NCI-H526 treated with DMSO at 0.1 percent for 48 hours (cell line): ENCODE data around the gene MYO16.
A peak's percentile ranks its signal among the peaks of the same experiment; 100 is the strongest.

Experiments used
- DNase-seq: peaks from one replicate; lab custom pipeline; 2025; lab: John Stamatoyannopoulos, UW

MYO16 gene

DNA sequence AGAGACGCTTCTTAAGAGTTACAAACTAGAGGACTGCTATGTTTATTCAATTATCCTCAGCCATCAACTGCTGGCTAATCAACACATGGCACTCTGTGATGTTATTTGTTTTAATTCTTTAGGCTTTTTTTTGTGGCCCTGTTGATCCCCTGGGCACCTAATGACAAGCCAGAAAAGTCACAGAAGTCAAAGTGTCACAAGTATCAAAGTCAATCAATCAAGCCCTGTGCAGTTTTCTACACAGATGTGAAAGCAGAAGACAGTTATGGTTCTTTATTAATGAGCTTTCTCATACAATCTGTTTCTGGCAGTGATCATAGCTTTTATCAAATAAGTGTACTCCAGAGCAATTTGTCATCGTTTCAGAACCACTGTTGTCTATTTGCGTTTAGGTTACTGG, 34.3 kb downstream of the MYO16 start:
- no peak for DNase-seq

DNA sequence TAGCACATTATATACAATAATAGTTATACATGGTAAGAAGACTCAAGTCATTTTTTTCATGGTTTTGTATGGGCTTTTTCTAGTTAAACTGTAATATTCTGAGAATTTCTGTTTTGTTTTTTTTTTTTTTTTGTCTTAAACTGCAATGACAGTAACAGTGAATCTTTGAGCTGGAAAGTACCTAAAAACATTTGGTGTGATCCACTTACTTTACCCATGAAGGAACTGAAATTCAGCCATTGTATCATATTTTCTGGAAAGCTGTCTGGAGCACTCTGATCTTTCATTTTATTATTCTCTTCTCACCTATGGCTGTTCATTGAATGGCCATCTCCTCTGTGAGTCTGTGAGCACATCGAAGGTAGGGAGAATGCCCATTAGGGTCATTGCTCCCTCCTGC, 37.8 kb downstream of the MYO16 start:
- no peak for DNase-seq

- DNase-seq, result no peak
Observed at GRCh38 chr13:108669381-108669780, 40.0 kb downstream of the MYO16 start.

- no peak for DNase-seq
Observed at GRCh38 chr13:108674346-108674745, 44.9 kb downstream of the MYO16 start.

DNA sequence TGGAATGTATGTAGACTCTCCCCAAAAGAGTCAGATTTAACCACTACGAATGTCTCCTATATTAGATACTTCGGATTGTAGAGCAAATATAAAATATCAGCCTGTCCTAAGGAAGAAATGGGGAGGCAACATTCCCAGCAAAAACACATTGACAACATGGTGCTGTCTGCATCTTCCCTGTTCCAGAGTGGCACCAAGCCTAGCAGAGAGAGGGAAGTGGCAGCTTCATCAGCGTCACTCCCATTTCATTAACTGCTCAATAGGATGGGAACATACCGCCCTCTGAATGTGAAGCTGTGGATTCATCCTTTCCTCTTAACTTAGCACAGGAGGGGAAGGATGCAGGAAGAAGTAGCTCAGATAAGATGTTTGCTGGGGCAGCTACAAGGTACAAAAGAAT, 45.4 kb downstream of the MYO16 start:
- DNase-seq, result no peak

DNA sequence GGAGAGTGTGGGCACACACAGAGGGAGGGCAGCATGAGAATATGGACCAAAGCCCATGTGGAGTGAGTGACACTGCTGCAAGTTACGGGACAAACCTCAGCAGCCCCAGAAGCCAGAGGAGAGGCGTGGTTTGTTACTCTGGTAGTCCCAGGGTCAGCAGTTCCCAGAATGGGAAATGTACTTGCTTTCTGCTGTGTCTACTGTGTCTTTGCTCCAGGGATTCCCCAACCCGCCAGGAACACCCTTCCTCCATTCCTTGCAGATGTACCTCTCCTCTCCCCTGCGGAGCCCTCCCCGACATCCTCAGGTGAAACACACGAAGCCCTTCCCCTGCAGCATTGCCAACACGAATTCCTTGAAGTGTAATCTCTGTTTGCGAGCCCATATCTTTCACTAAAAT, 47.2 kb downstream of the MYO16 start:
- no peak for DNase-seq

DNA sequence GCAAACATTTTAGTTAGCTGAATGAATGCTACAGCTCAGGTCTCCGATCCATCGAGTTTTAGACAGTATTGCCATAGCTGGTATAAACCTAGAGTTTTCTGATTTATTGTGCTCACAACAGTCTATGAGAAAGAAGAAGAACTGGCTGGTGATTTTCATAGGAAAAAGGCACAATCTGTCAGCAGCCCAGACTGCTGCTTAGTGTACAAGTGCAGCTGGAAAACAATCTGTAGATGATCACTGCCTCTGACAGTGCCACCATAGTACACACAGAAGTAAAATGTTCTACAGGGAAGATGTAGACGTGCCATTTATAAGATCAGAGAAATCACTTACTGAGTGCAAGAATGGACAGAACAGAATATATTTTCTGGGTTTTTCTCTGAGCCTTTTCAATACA, 48.4 kb downstream of the MYO16 start:
- DNase-seq, result no peak

DNA sequence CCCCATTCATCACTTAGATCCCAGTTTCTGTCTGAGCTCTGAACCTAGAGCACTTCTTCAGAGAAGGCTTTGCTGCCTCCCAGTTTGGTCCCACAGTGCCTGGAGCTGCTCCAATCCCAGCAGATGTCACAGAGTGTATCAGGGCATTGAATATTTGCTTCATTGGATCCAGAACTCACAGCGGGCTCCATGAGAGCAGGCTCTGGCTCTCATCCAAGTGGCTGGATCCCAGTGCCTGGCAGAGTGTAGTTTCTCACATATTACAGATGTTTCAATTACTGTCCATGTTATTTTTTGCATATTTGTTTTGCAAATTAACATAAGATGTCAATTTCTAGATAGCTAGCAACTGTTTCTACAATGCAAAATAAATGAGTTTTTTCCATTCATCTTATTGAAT, 50.6 kb downstream of the MYO16 start:
- DNase-seq, result no peak

DNA sequence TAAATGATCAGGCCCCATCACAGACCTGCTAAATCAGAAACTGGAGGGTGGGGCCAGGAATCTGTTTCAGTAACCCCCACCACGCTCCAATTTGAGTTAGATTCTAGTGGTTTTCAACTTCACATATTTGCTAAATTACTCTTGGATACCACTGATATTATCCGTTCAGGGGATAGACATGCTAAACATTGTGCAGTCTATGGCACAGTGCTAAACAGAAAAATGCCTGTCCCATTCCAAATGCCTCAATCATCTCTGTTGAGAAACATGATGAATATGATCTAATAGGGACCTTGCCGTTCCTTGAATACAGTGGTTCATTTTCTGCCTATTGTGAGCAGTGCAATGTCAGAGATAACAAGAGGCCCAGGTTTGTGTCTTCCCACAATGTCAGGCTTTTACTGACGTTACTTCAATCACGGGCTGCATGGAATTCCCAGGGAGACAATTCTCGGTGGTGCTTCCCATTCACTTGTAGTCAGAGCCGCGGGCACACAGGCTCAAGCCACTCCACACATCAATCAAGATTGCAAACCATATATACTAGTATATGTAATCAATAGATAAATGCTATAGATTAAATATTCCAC, 52.7 kb downstream of the MYO16 start:
- DNase-seq, result no peak

DNA sequence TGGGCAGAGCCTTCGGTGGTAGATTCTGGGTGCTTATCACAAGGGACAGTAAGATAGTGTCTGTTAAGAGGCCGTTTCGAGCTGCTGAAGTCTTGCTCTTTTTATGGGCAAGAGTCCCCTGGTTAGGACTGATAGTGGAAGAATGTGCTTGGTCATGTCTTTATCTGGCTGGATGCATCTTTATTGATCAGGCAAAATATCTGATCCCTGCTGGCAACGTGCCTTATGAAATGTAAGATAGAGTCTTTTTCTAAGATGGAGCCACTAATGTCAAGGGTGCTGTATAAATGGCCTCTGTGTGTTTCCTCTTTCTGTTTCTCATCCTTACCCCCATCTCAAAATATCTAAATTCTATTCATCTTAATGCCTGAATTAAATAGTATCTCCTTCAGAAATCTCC, 53.3 kb downstream of the MYO16 start:
- DNase-seq, result no peak

DNA sequence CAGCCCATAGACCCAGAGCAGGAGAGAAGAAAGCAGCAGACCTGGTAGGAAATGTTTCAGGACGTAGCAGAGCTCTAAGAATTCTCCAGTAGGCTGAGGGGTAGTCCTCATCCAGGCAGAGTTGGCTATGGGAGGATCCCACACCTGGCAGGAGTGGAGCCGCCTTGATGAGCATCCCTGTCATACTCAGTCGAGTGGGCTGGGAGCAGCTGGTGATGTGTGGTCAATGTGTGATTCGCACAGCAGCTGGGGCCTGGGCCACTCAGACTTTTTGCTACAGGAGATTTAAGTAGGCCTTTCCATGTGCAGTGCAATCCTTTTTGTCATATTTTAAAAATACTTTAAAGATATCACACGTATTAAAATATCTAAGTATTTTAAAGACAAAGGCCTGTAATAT, 56.6 kb downstream of the MYO16 start:
- no peak for DNase-seq

- DNase-seq, result no peak
Observed at GRCh38 chr13:108690726-108691125, 61.3 kb downstream of the MYO16 start.

DNA sequence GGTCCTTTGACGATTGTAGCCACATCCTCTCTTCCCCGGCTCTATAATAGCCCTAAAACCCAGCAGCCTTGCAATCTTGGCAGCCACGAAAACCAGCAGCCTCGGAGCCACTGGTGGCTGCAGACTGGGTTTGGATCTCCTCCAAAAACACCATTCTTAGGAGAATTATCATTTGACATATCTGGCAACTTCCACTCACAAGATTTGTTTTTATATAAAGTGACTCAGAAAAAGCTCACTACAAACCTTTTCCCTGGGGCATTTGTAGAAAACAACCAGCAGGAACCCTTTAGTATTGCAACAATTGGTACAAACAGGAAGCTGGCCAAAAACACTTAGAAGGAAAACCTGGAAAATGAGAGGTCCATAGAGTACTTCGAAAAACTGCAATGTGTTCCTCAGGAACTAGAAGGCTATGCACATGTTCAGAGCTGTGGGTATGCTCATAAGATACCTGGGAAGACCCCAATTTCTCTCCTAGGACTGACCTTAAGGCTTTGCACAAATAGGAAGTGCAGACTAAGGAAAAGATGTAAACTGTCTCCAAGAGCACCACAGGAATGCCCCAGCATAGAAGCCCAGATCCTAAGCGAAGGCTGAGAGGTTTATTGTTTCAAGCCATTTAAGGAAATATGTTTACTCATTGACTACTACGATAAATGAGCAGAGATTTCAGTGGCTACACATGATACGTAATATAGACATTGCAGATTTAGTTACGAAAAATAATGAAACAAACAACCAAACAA, 71.2 kb downstream of the MYO16 start:
- no peak for DNase-seq

GRCh38 chr13:108702171-108702570, 72.8 kb downstream of the MYO16 start:
- DNase-seq, result no peak

DNA sequence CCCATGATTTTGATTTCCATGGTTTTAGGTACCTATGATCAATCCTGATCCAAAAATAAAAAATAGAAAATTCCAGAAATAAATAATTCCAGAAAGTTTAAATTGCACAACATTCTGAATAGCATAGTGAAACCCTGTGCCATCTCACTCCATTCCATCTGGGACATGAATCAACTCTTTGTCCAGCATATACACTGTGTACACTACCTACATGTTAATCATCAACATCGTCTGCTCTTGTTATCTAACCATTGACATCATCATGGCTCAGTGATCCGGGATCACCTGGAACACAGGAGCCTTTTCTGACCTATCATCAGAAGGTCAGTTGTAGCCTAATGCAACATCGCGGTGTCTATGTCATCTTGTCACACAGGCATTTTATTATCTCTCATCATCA, 75.6 kb downstream of the MYO16 start:
- no peak for DNase-seq

GRCh38 chr13:108707584-108707983, 78.2 kb downstream of the MYO16 start:
- DNase-seq, result no peak

GRCh38 chr13:108708921-108709320, 79.5 kb downstream of the MYO16 start:
- DNase-seq, result no peak

DNA sequence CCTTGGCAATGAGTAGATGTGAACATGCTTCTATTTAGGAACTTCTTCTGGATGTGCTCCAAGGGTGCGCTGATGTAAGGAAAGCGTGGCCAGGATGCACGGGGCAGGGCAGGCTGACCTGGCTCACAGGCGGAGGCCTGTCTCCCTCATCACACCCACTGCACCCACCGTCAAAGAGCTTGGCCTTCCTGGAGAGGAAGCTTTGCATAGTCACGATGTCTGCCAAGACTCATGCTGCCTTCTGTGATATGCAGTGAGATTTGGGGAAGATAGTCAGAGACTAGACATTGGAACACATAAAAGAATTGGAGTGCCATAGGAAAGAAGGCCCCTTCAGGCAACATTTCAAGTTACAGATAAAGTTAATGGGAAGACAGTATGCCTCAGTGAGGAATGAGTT, 82.0 kb downstream of the MYO16 start:
- DNase-seq, result no peak

DNA sequence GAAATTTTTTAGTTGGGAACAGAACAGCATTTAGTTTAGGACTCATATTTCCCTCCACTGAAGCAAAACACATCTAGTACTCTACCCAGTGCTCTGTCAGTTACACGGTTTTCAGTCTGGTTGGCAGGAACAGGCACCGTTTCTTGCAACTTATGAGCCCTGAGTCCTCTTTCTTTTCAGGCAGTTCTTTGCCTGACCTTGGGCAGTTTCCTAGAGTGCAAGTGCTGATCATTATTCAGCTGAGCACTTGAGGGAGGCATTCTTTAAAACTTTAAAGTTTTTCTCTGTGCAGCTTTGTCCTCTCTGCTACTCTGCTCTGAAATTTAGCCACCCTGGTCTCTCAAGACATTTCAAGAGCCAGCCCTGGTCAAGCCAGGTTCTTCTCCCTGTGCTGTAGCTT, 96.1 kb downstream of the MYO16 start:
- no peak for DNase-seq

- peak; percentile 23 for DNase-seq
Observed at GRCh38 chr13:108728370-108728769, 99.0 kb downstream of the MYO16 start.

GRCh38 chr13:108733022-108733560, 103.7 kb downstream of the MYO16 start:
- no peak for DNase-seq

GRCh38 chr13:108734676-108735075, 105.3 kb downstream of the MYO16 start:
- DNase-seq, result no peak

GRCh38 chr13:108741930-108742329, 112.5 kb downstream of the MYO16 start:
- no peak for DNase-seq
